HepG2 (cell line): ENCODE measurements around the gene SLC5A6. TPM values are rescaled to one million over a fixed set of nuclear protein-coding genes. Genes with fewer than 3 reads are reported as not detected.

Experiments
- AGO1 ChIP-seq: fragments of 200-400 bp; formaldehyde crosslinking; IDR thresholded peaks from 2 replicates; pipeline ENCODE4 v1.6.1; 2017; ENCODE audit warnings: mild to moderate bottlenecking, low read depth, low read length, moderate library complexity; ENCODE audit not compliant: poor library complexity, severe bottlenecking
- CBX5 ChIP-seq: sonication (generic); formaldehyde crosslinking; IDR thresholded peaks from 2 replicates; pipeline ENCODE4 v1.4.0; 2020; ENCODE audit warnings: missing genetic modification reagents, borderline replicate concordance
- GMEB1 ChIP-seq: sonication (generic); formaldehyde crosslinking; IDR thresholded peaks from 2 replicates; pipeline ENCODE4 v1.5.1; 2020; ENCODE audit warnings: missing genetic modification reagents, mild to moderate bottlenecking, borderline replicate concordance
- MAX ChIP-seq: IDR thresholded peaks from 2 replicates; pipeline ENCODE4 v1.6.1; 2012; ENCODE audit warnings: inconsistent platforms
- MAZ ChIP-seq, 2 experiments: sonication (generic) in 1 of 2; formaldehyde crosslinking in 1 of 2; IDR thresholded peaks; 2 replicates each; pipeline versions ENCODE4 v1.5.0 to v1.6.1; 2012 to 2020; ENCODE audit warnings: low read depth in 2 of 2, mild to moderate bottlenecking in 2 of 2, borderline replicate concordance in 1 of 2, improper control_type of control experiment in 1 of 2, low read length in 1 of 2, missing genetic modification reagents in 1 of 2, moderate library complexity in 1 of 2
- NBN ChIP-seq: fragments of 450-650 bp; conservative IDR thresholded peaks from 2 replicates; pipeline ENCODE4 v1.6.1; 2017
- NR2F6 ChIP-seq, 2 experiments: IDR thresholded peaks; 2 replicates each; pipeline ENCODE4 v1.6.1; 2016; ENCODE audit warnings: antibody characterized with exemption in 1 of 2, mild to moderate bottlenecking in 1 of 2
- PHF20 ChIP-seq: sonication (generic); formaldehyde crosslinking; IDR thresholded peaks from 2 replicates; pipeline ENCODE4 v1.5.0; 2020; ENCODE audit warnings: mild to moderate bottlenecking, missing genetic modification reagents
- SNRNP70 ChIP-seq: fragments of 200-400 bp; formaldehyde crosslinking; IDR thresholded peaks from 2 replicates; pipeline ENCODE4 v1.6.1; 2017; ENCODE audit warnings: mild to moderate bottlenecking, low read depth, low read length, moderate library complexity
- TEAD3 ChIP-seq: optimal IDR thresholded peaks from 2 replicates; pipeline ENCODE3; 2016; ENCODE audit warnings: borderline replicate concordance
- ZBTB8A ChIP-seq: sonication (generic); formaldehyde crosslinking; IDR thresholded peaks from 2 replicates; pipeline ENCODE4 v1.4.0; 2020; ENCODE audit warnings: mild to moderate bottlenecking, low read depth, missing genetic modification reagents, borderline replicate concordance
- ZFP36 ChIP-seq: fragments of 150-350 bp; IDR thresholded peaks from 2 replicates; pipeline ENCODE4 v1.6.1; 2018; ENCODE audit warnings: borderline replicate concordance, low read length, low read depth; ENCODE audit not compliant: partially characterized antibody
- ZNF180 ChIP-seq: sonication (generic); formaldehyde crosslinking; IDR thresholded peaks from 2 replicates; pipeline ENCODE4 v1.4.0; 2020; ENCODE audit warnings: low read depth, missing genetic modification reagents, borderline replicate concordance
- ZNF235 ChIP-seq: sonication (generic); formaldehyde crosslinking; IDR thresholded peaks from 2 replicates; pipeline ENCODE4 v1.8.1; 2023; ENCODE audit warnings: mild to moderate bottlenecking, missing genetic modification reagents, borderline replicate concordance
- ZNF253 ChIP-seq: sonication (generic); formaldehyde crosslinking; IDR thresholded peaks from 2 replicates; pipeline ENCODE4 v1.8.0; 2022; ENCODE audit warnings: mild to moderate bottlenecking, missing genetic modification reagents, borderline replicate concordance
- ZNF3 ChIP-seq: IDR thresholded peaks from 2 replicates; pipeline ENCODE4 v1.7.0; 2017; ENCODE audit warnings: inconsistent platforms
- ZNF574 ChIP-seq: sonication (generic); formaldehyde crosslinking; IDR thresholded peaks from 2 replicates; pipeline ENCODE4 v1.4.0; 2020; ENCODE audit warnings: missing genetic modification reagents
- ZNF83 ChIP-seq: sonication (generic); formaldehyde crosslinking; IDR thresholded peaks from 2 replicates; pipeline ENCODE4 v1.4.0; 2020; ENCODE audit warnings: missing genetic modification reagents, mild to moderate bottlenecking, borderline replicate concordance
- ZNF891 ChIP-seq: sonication (generic); formaldehyde crosslinking; IDR thresholded peaks from 2 replicates; pipeline ENCODE4 v1.5.0; 2020; ENCODE audit warnings: mild to moderate bottlenecking, missing genetic modification reagents
- polyA plus RNA-seq, 8 experiments: library from polyadenylated mRNA; depleted of rRNA in 3 of 8; stranded (reverse) in 7 of 8; unstranded in 1 of 8; fragments of >200 nt; fragmentation: Illumina TruSeq in 4 of 8; extraction: Trizol in 4 of 8; gene quantifications; 2 replicates each; pipeline versions ENCODE4 v1.2.1 to v1.2.3, GENCODE V29; 2011 to 2016; ENCODE audit warnings: low read depth in 4 of 8, missing spikeins in 1 of 8, mixed read lengths in 1 of 8; ENCODE audit not compliant: insufficient read depth in 1 of 8
- total RNA-seq, 5 experiments: library from RNA; depleted of rRNA; stranded (reverse); fragments of >200 nt; fragmentation: Illumina TruSeq; extraction: Trizol; gene quantifications; 2 replicates each; pipeline ENCODE4 v1.2.3, GENCODE V29; 2016; ENCODE audit warnings: low read depth in 1 of 5
- TF ChIP-seq, protein P1 (sequence below): sonication (generic); formaldehyde crosslinking; IDR thresholded peaks from 2 replicates; pipeline ENCODE4 v1.4.0; 2020; ENCODE audit warnings: missing genetic modification reagents
- TF ChIP-seq, protein P2 (sequence below): sonication (generic); formaldehyde crosslinking; conservative IDR thresholded peaks from 2 replicates; pipeline ENCODE4 v1.8.0; 2022; ENCODE audit warnings: low read depth, missing genetic modification reagents

Gene SLC5A6
- total and polyA plus RNA-seq, 2 of the 13 experiments (the other 11 are each of a cell fraction or from before 2014, with no cell fraction given) = 135 to 417 TPM

DNA sequence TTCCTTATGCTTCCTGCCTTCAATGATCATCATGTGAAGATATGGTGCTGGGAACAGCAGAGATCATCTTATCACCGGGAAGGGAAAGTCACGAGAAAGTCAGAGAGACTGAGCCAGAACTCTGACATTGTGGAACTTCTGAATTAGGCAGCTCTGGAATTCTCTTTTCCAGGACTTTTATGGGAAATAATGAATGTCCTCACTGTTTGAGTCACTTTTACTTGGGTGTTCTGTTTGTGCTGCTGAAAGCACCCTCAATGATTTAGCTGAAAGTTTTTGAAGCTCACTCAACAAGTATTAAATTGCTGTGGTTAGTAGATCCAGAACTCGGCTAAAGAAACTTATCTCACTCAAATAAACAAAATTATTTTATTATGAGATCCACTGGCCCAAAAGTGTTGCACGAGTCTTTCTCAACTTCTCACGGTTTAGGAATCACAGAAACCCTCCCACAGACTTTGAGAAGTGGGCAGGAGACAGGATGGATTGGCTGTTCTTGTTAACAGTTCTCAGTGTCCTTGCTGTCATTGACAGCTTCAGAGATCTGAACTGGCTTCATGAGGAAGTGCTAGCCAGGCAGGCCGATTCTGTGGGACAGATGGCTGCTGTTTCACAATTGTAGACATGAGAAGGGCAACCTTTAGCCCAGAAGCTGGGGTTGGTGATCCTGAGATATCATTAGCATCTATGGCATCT, 26.6 kb downstream of the SLC5A6 start (continued):
- TF ChIP-seq ZNF574 (peak; percentile 48; the same call in 1 of the 2 replicates), ZNF180 (CRISPR knock-in tag) (no peak), NBN (no peak), MAX (peak; percentile 56; the same call in 1 of the 2 replicates), ZNF3 (CRISPR knock-in tag) (no peak), NR2F6 (IDR thresholded peaks at IDR 0.05) (no peak), NR2F6 (CRISPR knock-in tag; IDR thresholded peaks at IDR 0.05) (peak; percentile 55; the same call in 1 of the 2 replicates), TEAD3 (CRISPR knock-in tag) (peak; percentile 45), ZNF891 (CRISPR knock-in tag) (no peak), AGO1 (no peak), ZBTB8A (CRISPR knock-in tag) (no peak), CBX5 (CRISPR knock-in tag) (0 out of 2 replicates have a peak, but pooled peaks have one; percentile 38), ZNF253 (CRISPR knock-in tag) (no peak), MAZ (IDR thresholded peaks at IDR 0.05; ENCODE audit: borderline replicate concordance, low read depth, low read length) (no peak), MAZ (CRISPR knock-in tag; IDR thresholded peaks at IDR 0.05; ENCODE audit: low read depth) (no peak), ZNF83 (CRISPR knock-in tag) (no peak), ZNF235 (CRISPR knock-in tag) (no peak), PHF20 (CRISPR knock-in tag) (no peak), SNRNP70 (no peak), GMEB1 (CRISPR knock-in tag) (no peak), ZFP36 (no peak)
- TF ChIP-seq, protein P1, sequence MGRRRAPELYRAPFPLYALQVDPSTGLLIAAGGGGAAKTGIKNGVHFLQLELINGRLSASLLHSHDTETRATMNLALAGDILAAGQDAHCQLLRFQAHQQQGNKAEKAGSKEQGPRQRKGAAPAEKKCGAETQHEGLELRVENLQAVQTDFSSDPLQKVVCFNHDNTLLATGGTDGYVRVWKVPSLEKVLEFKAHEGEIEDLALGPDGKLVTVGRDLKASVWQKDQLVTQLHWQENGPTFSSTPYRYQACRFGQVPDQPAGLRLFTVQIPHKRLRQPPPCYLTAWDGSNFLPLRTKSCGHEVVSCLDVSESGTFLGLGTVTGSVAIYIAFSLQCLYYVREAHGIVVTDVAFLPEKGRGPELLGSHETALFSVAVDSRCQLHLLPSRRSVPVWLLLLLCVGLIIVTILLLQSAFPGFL (CRISPR knock-in tag) = no peak
- TF ChIP-seq, protein P2, sequence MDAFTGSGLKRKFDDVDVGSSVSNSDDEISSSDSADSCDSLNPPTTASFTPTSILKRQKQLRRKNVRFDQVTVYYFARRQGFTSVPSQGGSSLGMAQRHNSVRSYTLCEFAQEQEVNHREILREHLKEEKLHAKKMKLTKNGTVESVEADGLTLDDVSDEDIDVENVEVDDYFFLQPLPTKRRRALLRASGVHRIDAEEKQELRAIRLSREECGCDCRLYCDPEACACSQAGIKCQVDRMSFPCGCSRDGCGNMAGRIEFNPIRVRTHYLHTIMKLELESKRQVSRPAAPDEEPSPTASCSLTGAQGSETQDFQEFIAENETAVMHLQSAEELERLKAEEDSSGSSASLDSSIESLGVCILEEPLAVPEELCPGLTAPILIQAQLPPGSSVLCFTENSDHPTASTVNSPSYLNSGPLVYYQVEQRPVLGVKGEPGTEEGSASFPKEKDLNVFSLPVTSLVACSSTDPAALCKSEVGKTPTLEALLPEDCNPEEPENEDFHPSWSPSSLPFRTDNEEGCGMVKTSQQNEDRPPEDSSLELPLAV = no peak
